Gastroesophageal sphincter (tissue), 3 donors: ENCODE results near the gene CABP5.

Experiments used
- CTCF ChIP-seq, 4 experiments: fragments of 200-600 bp in 2 of 4; fragments of 450-650 bp in 2 of 4; sonication (generic) in 1 of 4; IDR thresholded peaks; one replicate each; pipeline ENCODE4 v1.5.1; 2017 to 2019; ENCODE audit warnings: antibody characterized with exemption in 4 of 4, mild to moderate bottlenecking in 2 of 4, moderate library complexity in 2 of 4
- POLR2AphosphoS5 ChIP-seq: sonication (generic); formaldehyde crosslinking; IDR thresholded peaks from one replicate; pipeline ENCODE4 v1.6.1; 2017; ENCODE audit warnings: antibody characterized with exemption

GRCh38 chr19:47991191-47991808, 52.6 kb downstream of the CABP5 start:
- no peak for TF ChIP-seq CTCF (IDR thresholded peaks at IDR 0.05)
- TF ChIP-seq POLR2AphosphoS5, result no peak
